Hematopoietic multipotent progenitor cell treated with erythropoietin and hydrocortisone succinate and interleukin-3 and kit ligand, for 17 days (in vitro differentiated cells): ENCODE results near the gene PPT2.

Experiments
- DNase-seq: peaks from one replicate; pipeline ENCODE4 v3.0.0-alpha.2; 2015; ENCODE audit warnings: low spot score

The PPT2 gene

GRCh38 chr6:32151863-32152768 lies 1.8 kb upstream of the PPT2 start, which contains the start of gene PRRT1:
Gene PRRT1 (minus strand): TSS chr6:32151939. CDS start chr6:32151827, 112 bp downstream.
- no peak for DNase-seq

- no peak for DNase-seq
These were observed 975 bp upstream of the PPT2 start for GRCh38 chr6:32152769-32153563.

GRCh38 chr6:32154514-32155161 lies 697 bp downstream of the PPT2 start:
- peak; percentile 77 for DNase-seq

GRCh38 chr6:32156891-32157290 lies 3.0 kb downstream of the PPT2 start:
- DNase-seq: no peak

- DNase-seq: no peak
These were observed 4.1 kb downstream of the PPT2 start for GRCh38 chr6:32158052-32158451.

- no peak for DNase-seq
These were observed 9.8 kb downstream of the PPT2 start for GRCh38 chr6:32163559-32164258.

- no peak for DNase-seq
These were observed 10.4 kb downstream of the PPT2 start, which contains the start of gene EGFL8 for GRCh38 chr6:32164295-32164694. Gene EGFL8 (plus strand): TSS chr6:32164595. CDS start chr6:32166166, 1,571 bp downstream.

GRCh38 chr6:32166411-32167061 lies 12.6 kb downstream of the PPT2 start:
- no peak for DNase-seq

- DNase-seq: no peak
These were observed 13.3 kb downstream of the PPT2 start for GRCh38 chr6:32167154-32167760.

- peak; percentile 22 for DNase-seq
These were observed 13.9 kb downstream of the PPT2 start for GRCh38 chr6:32167761-32168262.

GRCh38 chr6:32168350-32168749 lies 14.4 kb downstream of the PPT2 start:
- peak; percentile 25 for DNase-seq

- no peak for DNase-seq
These were observed 15.1 kb downstream of the PPT2 start for GRCh38 chr6:32168807-32169591.

- DNase-seq: no peak
These were observed 16.4 kb downstream of the PPT2 start for GRCh38 chr6:32170294-32170693.

- no peak for DNase-seq
These were observed 17.3 kb downstream of the PPT2 start for GRCh38 chr6:32171234-32171633.

- DNase-seq: no peak
These were observed 19.2 kb downstream of the PPT2 start for GRCh38 chr6:32173051-32173727.

- no peak for DNase-seq
These were observed 20.5 kb downstream of the PPT2 start for GRCh38 chr6:32174416-32174815.

- DNase-seq: peak; percentile 33
These were observed 21.4 kb downstream of the PPT2 start for GRCh38 chr6:32175322-32175710.

- peak; percentile 95 for DNase-seq
These were observed 22.0 kb downstream of the PPT2 start, which contains the start of gene AGPAT1 for GRCh38 chr6:32175711-32176475. Gene AGPAT1 (minus strand): TSS chr6:32176084. CDS start chr6:32171496, 4,588 bp downstream.
